ENCODE data around the gene ZNF627.
"Not testable (repeated sequence)": the region's sequence is repeated elsewhere in the genome, so short reads cannot be mapped to it uniquely, and the experiment has no call there.

The ZNF627 gene

GRCh38 chr19:11612816-11613511 lies 15.7 kb downstream of the ZNF627 start:
- DNase-seq (ENCODE audit: low read depth): no peak
- TF ChIP-seq, protein P1, sequence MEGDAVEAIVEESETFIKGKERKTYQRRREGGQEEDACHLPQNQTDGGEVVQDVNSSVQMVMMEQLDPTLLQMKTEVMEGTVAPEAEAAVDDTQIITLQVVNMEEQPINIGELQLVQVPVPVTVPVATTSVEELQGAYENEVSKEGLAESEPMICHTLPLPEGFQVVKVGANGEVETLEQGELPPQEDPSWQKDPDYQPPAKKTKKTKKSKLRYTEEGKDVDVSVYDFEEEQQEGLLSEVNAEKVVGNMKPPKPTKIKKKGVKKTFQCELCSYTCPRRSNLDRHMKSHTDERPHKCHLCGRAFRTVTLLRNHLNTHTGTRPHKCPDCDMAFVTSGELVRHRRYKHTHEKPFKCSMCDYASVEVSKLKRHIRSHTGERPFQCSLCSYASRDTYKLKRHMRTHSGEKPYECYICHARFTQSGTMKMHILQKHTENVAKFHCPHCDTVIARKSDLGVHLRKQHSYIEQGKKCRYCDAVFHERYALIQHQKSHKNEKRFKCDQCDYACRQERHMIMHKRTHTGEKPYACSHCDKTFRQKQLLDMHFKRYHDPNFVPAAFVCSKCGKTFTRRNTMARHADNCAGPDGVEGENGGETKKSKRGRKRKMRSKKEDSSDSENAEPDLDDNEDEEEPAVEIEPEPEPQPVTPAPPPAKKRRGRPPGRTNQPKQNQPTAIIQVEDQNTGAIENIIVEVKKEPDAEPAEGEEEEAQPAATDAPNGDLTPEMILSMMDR (IDR thresholded peaks at IDR 0.05; ENCODE audit: insufficient read depth, low read depth, low read length, missing control alignments): peak; percentile 4
- no peak overlapping the region for H3K4me3 ChIP-seq (ENCODE audit: low read length)

DNA sequence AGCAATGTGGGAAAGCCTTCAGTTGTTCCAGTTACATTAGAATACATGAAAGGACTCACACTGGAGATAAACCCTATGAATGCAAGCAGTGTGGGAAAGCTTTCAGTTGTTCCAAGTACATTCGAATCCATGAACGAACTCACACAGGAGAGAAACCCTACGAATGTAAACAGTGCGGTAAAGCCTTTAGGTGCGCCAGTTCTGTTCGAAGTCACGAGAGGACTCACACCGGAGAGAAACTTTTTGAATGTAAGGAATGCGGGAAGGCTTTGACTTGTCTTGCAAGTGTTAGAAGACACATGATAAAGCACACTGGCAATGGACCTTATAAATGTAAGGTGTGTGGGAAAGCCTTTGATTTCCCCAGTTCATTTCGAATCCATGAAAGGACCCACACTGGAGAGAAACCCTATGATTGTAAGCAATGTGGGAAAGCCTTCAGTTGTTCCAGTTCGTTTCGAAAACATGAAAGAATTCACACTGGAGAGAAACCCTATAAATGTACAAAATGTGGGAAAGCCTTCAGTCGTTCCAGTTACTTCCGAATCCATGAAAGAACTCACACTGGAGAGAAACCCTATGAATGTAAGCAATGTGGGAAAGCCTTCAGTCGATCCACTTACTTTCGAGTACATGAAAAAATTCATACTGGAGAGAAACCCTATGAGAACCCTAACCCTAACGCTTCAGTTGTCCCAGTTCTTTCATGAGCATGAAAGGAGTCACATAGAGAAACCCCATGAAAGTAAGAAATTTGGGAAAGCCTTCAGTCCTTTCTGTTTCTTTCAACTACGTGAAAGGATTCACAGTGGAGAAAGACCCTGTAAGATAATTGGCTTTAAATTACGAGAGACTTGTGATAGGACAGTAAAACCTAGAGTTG lies 20.1 kb downstream of the ZNF627 start:
- TF ChIP-seq, protein P1 (IDR thresholded peaks at IDR 0.05; ENCODE audit: insufficient read depth, low read depth, low read length, missing control alignments): no peak
- no peak overlapping the region for H3K4me3 ChIP-seq (ENCODE audit: low read length)
- no peak for DNase-seq (ENCODE audit: low read depth)

DNA sequence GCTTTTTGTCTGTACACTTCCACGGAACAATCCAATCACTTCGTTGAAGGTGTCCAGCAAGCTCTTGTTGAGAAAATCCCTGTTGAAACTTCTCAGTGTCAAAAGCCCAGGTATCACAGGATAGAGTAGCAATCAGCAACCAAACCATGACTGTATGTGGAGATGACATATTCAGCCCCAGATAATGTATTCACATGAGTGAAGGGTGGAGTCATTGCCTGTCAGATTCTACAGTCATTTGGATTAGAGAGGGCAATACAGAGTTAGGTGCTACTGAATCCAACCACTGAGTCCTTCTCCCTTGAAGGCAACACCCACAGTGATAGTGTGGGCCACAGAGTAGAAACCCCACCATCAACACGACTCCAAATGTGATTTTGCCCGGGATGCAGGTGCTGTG lies 23.3 kb downstream of the ZNF627 start:
- TF ChIP-seq, protein P1 (IDR thresholded peaks at IDR 0.05; ENCODE audit: insufficient read depth, low read depth, low read length, missing control alignments): no peak
- no peak for DNase-seq (ENCODE audit: low read depth)
- no peak overlapping the region for H3K4me3 ChIP-seq (ENCODE audit: low read length)

- H3K4me3 ChIP-seq (ENCODE audit: low read length): not testable (repeated sequence)
- peak; percentile 69 for DNase-seq (ENCODE audit: low read depth)
Measured at GRCh38 chr19:11622401-11622800, 25.1 kb downstream of the ZNF627 start.

GRCh38 chr19:11624069-11624463 lies 26.8 kb downstream of the ZNF627 start:
- peak; percentile 29 for DNase-seq (ENCODE audit: low read depth)
- H3K4me3 ChIP-seq (ENCODE audit: low read length): no peak overlapping the region
- TF ChIP-seq, protein P1 (IDR thresholded peaks at IDR 0.05; ENCODE audit: insufficient read depth, low read depth, low read length, missing control alignments): no peak

DNA sequence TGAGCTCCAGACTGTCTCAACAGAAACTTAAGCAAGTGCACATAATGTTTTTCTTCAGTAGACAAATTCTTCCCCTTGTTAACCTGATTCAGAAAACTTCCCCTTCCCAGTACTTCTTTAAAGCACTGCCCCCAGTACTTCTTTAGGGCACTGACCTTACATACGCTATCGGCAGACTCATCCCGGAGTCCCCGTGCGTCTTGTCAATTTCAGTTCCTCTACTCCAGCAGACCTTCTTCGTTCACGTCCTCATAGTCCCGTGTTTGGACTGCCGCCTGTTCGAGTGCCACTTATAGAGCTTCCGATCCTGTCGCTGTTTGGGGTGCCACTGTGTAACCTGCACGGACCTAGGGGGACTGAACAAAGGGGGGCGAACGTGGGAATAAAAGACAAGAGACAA lies 29.0 kb downstream of the ZNF627 start:
- no peak for DNase-seq (ENCODE audit: low read depth)
- H3K4me3 ChIP-seq (ENCODE audit: low read length): no peak overlapping the region
- TF ChIP-seq, protein P1 (IDR thresholded peaks at IDR 0.05; ENCODE audit: insufficient read depth, low read depth, low read length, missing control alignments): no peak

- H3K4me3 ChIP-seq (ENCODE audit: low read length): no peak overlapping the region
- no peak for DNase-seq (ENCODE audit: low read depth)
- TF ChIP-seq, protein P1 (IDR thresholded peaks at IDR 0.05; ENCODE audit: insufficient read depth, low read depth, low read length, missing control alignments): no peak
Measured at GRCh38 chr19:11633223-11633622, 35.9 kb downstream of the ZNF627 start.

DNA sequence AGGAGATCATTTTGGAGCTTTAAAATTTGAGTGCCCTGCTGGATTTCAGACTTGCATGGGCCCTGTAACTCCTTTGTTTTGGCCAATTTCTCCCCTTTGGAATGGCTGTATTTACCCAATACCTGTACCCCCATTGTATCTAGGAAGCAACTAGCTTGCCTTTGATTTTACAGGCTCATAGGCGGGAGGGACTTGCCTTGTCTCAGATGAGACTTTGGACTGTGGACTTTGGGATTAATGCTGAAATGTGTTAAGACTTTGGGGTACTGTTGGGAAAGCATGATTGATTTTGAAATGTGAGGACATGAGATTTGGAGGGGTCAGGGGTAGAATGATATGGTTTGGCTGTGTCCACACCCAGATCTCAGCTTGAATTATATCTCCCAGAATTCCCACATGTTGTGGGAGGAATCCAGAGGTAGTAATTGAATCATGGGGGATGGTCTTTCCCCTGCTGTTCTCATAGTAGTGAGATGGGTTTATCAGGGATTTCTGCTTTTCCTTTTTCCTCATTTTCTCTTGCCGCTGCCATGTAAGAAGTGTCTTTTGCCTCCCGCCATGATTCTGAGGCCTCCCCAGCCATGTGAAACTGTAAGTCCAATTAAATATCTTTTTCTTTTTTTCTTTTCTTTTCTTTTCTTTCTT lies 36.9 kb downstream of the ZNF627 start:
- H3K4me3 ChIP-seq (ENCODE audit: low read length); DNase-seq (ENCODE audit: low read depth): not testable (repeated sequence)

All from epithelial cell of esophagus (primary cell).